ENCODE measurements around the gene ZRANB2.

DNA sequence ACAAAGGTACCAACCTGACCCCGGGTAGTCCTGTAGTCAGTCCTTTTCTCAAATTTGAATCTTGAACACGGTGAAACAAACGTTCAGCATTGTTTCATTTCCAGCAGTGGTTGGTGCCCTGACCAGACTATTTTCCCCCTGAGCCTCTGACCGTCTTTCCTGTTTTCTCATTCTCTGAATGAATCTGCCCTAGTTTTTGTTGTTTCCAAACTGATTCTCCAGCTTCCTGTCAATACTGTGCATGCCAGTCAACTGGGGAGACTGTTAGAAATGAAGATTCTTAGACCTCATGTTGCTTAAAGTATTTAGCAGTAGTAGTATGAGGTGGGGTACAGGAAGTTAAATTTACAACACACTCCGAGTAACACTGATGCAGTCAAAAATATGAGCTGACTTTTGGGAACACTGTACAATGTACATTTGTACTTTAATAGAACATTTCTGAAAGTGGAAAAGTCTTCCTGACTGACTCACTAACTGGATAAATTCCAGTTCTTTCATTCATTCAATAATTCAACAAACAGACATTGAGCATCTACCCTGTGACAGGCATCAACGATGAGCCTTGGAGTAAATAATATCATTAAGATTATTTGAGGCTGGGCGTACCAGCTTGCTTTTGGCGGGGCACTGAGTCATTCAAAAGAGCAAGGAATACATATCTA lies 26.0 kb upstream of the ZRANB2 start:
- TF ChIP-seq, protein P1, sequence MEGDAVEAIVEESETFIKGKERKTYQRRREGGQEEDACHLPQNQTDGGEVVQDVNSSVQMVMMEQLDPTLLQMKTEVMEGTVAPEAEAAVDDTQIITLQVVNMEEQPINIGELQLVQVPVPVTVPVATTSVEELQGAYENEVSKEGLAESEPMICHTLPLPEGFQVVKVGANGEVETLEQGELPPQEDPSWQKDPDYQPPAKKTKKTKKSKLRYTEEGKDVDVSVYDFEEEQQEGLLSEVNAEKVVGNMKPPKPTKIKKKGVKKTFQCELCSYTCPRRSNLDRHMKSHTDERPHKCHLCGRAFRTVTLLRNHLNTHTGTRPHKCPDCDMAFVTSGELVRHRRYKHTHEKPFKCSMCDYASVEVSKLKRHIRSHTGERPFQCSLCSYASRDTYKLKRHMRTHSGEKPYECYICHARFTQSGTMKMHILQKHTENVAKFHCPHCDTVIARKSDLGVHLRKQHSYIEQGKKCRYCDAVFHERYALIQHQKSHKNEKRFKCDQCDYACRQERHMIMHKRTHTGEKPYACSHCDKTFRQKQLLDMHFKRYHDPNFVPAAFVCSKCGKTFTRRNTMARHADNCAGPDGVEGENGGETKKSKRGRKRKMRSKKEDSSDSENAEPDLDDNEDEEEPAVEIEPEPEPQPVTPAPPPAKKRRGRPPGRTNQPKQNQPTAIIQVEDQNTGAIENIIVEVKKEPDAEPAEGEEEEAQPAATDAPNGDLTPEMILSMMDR (IDR thresholded peaks at IDR 0.05 in 2 of 3, conservative IDR thresholded peaks at IDR 0.05 in 1 of 3; ENCODE audit: borderline replicate concordance in 1 of 3, insufficient read depth in 1 of 3, low read depth in 2 of 3, low read length in 2 of 3), result no peak
- no peak for TF ChIP-seq JUND (IDR thresholded peaks at IDR 0.05)
